ENCODE data around the gene FAM187B. TPM values are rescaled to one million over a fixed set of nuclear protein-coding genes. Genes with fewer than 3 reads are reported as not detected.

Gene FAM187B
- not detected in 5 replicates for total RNA-seq (2022; extraction: Qiagen RNA extraction)

GRCh38 chr19:35228177-35228930 is at the start of gene FAM187B:
Gene FAM187B (minus strand): TSS chr19:35228739. CDS start chr19:35228680, 59 bp downstream.

GRCh38 chr19:35268536-35269437 is 40.2 kb upstream of the FAM187B start, which contains the start of gene USF2:
Gene USF2 (plus strand): TSS chr19:35268962. CDS start chr19:35269102, 140 bp downstream.

GRCh38 chr19:35248310-35249145 is 20.0 kb upstream of the FAM187B start, which contains the start of gene LSR:
Gene LSR (plus strand): TSS chr19:35249002. CDS start chr19:35249023, 21 bp downstream.

Other genes starting within 250 kb of the FAM187B start
- gene GRAMD1A, start 228.4 kb downstream of the FAM187B start, total RNA-seq (2022; extraction: Qiagen RNA extraction) = 142 to 158 TPM (median 147 TPM) in 5 replicates
- gene SCN1B, start 198.3 kb downstream of the FAM187B start, total RNA-seq (2022; extraction: Qiagen RNA extraction) = 12.9 to 20.2 TPM (median 18.8 TPM) in 5 replicates
- gene HPN, start 187.0 kb downstream of the FAM187B start, total RNA-seq (2022; extraction: Qiagen RNA extraction) = 0.06 to 0.20 TPM (median 0.20 TPM) in 3 of 5 replicates, not detected in the others
- 0.18 to 0.71 TPM (median 0.32 TPM) in 5 replicates for gene FXYD3, start 112.9 kb downstream of the FAM187B start, total RNA-seq (2022; extraction: Qiagen RNA extraction)
- 0.21 to 0.42 TPM (median 0.26 TPM) in 5 replicates for gene LGI4, start 93.7 kb downstream of the FAM187B start, total RNA-seq (2022; extraction: Qiagen RNA extraction)
- 0.32 to 0.59 TPM (median 0.33 TPM) in 3 of 5 replicates, not detected in the others for gene FXYD1, start 89.9 kb downstream of the FAM187B start, total RNA-seq (2022; extraction: Qiagen RNA extraction)
- 0.17 to 0.44 TPM (median 0.25 TPM) in 5 replicates for gene FXYD7, start 85.5 kb downstream of the FAM187B start, total RNA-seq (2022; extraction: Qiagen RNA extraction)
- 175 to 215 TPM (median 202 TPM) in 5 replicates for gene FXYD5, start 74.0 kb downstream of the FAM187B start, total RNA-seq (2022; extraction: Qiagen RNA extraction)
- 6.8 to 12.1 TPM (median 10.2 TPM) in 5 replicates for gene LSR, start 20.3 kb upstream of the FAM187B start, total RNA-seq (2022; extraction: Qiagen RNA extraction)
- gene USF2, start 40.2 kb upstream of the FAM187B start, total RNA-seq (2022; extraction: Qiagen RNA extraction) = 120 to 158 TPM (median 149 TPM) in 5 replicates
- 0.02 to 0.22 TPM (median 0.12 TPM) in 3 of 5 replicates, not detected in the others for gene HAMP, start 53.8 kb upstream of the FAM187B start, total RNA-seq (2022; extraction: Qiagen RNA extraction)
- gene MAG, start 63.4 kb upstream of the FAM187B start, total RNA-seq (2022; extraction: Qiagen RNA extraction) = not detected in 5 replicates
- 0.68 to 1.2 TPM (median 0.95 TPM) in 5 replicates for gene CD22, start 100.4 kb upstream of the FAM187B start, total RNA-seq (2022; extraction: Qiagen RNA extraction)
- 0.07 TPM in 2 of 5 replicates, not detected in the others for gene FFAR1, start 119.2 kb upstream of the FAM187B start, total RNA-seq (2022; extraction: Qiagen RNA extraction)
- gene FFAR3, start 129.7 kb upstream of the FAM187B start, total RNA-seq (2022; extraction: Qiagen RNA extraction) = 0.09 TPM in 2 of 5 replicates, not detected in the others
- gene GPR42, start 142.3 kb upstream of the FAM187B start, total RNA-seq (2022; extraction: Qiagen RNA extraction) = not detected in 5 replicates
- gene FFAR2, start 219.5 kb upstream of the FAM187B start, total RNA-seq (2022; extraction: Qiagen RNA extraction) = not detected in 5 replicates